Gastrocnemius medialis (tissue), 4 donors: ENCODE data around the gene HADHB. TPM values are rescaled to one million over a fixed set of nuclear protein-coding genes. Genes with fewer than 3 reads are reported as not detected.

ENCODE experiments used
- ATAC-seq, 2 donors: fragments of 150-250 bp; one replicate each; pipeline ENCODE4 v1.9.1; 2016
- DNase-seq, 2 donors: peaks; one replicate each; pipeline ENCODE4 v3.0.0-alpha.2; 2019
- H3K27ac ChIP-seq, 4 donors: fragments of 200-600 bp; sonication (generic); 1 replicate in 1 of 4; 2 replicates in 3 of 4; pipeline ENCODE4 v1.5.1; 2016 to 2018; ENCODE audit warnings: mild to moderate bottlenecking in 2 of 4, moderate library complexity in 1 of 4
- H3K27me3 ChIP-seq, 3 donors: fragments of 200-600 bp; sonication (generic) in 2 of 3; 1 replicate in 1 of 3; 2 replicates in 2 of 3; pipeline versions ENCODE4 v1.5.1 to v1.6.0; 2016 to 2019; ENCODE audit warnings: mild to moderate bottlenecking in 1 of 3, moderate library complexity in 1 of 3
- H3K36me3 ChIP-seq, 2 donors: fragments of 200-600 bp; sonication (generic) in 1 of 2; one replicate each; pipeline ENCODE4 v1.5.1; 2017 to 2018
- H3K4me1 ChIP-seq, 2 donors: fragments of 200-600 bp; sonication (generic) in 1 of 2; one replicate each; pipeline ENCODE4 v1.5.1; 2016 to 2017; ENCODE audit warnings: mild to moderate bottlenecking in 2 of 2
- H3K4me3 ChIP-seq, 4 donors: fragments of 200-600 bp; sonication (generic) in 3 of 4; 1 replicate in 1 of 4; 2 replicates in 3 of 4; pipeline ENCODE4 v1.5.1; 2016 to 2019; ENCODE audit warnings: mild to moderate bottlenecking in 2 of 4
- H3K9me3 ChIP-seq, 3 donors: fragments of 200-600 bp; sonication (generic) in 2 of 3; 1 replicate in 1 of 3; 2 replicates in 2 of 3; pipeline ENCODE4 v1.5.1; 2016 to 2019
- POLR2A ChIP-seq, 2 donors: fragments of 450-650 bp; IDR thresholded peaks; one replicate each; pipeline ENCODE4 v1.6.1; 2017; ENCODE audit warnings: antibody characterized with exemption in 2 of 2, mild to moderate bottlenecking in 2 of 2, moderate library complexity in 2 of 2
- in situ Hi-C, 4 donors: fragments of 200-750 bp; cut with MboI; loops; one replicate each; pipeline versions ENCODE4 v1.15.0 to v1.8.0; 2017; ENCODE audit warnings: low sequenced_read_pairs in 4 of 4
- intact Hi-C: fragments of 100-400 bp; cut with DNase I; formaldehyde crosslinking; loops from one replicate; pipeline ENCODE4 v1.15.1; 2023; ENCODE audit warnings: low total_unique reads
- total RNA-seq, 4 donors: library from RNA; depleted of rRNA; stranded (reverse); fragments of >200 nt; gene quantifications; one replicate each; pipeline versions ENCODE4 v1.1.0 to v1.2.3, GENCODE V29; 2016
- TF ChIP-seq, protein P1 (sequence below), 5 experiments: fragments of 450-650 bp in 3 of 5; fragments of 200-600 bp in 2 of 5; sonication (generic) in 2 of 5; IDR thresholded peaks in 4 of 5; conservative IDR thresholded peaks in 1 of 5; 1 replicate in 4 of 5; 2 replicates in 1 of 5; pipeline ENCODE4 v1.5.1; 2016 to 2019; ENCODE audit warnings: antibody characterized with exemption in 5 of 5, mild to moderate bottlenecking in 3 of 5, moderate library complexity in 3 of 5

The HADHB gene
- total RNA-seq, 4 donors from 2014 or later, result 719 to 936 (median 781) TPM

DNA sequence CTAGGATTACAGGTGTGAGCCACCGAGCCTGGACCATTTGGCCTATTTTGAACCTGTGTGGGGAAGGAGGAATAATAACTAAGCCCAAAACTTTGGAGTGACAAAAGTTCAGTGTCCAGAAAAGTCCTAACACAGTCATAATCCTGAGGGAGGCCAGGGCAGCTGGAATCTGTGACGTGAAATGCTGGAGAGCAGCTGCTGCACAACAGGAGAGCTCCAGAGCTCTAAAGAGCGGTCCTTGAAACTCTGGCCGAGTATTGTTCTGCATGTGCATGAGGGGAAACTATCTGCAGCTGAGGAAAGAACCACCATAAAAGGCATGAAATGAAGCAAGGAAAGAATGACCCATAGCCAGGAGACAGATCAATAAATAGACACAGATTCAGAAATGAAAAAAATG is 28.2 kb upstream of the HADHB start:
- H3K4me1 ChIP-seq, result no peaks in the 10 kb centered on the region
- H3K27ac ChIP-seq, result no peak overlapping the region
- H3K27me3 ChIP-seq, result no peaks in the 10 kb centered on the region
- in situ Hi-C loops, result no loop called here
- ATAC-seq (no peak), DNase-seq (no peak)
- H3K4me3 ChIP-seq, result no peak overlapping the region
- H3K9me3 ChIP-seq, result no peaks in the 10 kb centered on the region
- H3K36me3 ChIP-seq, result peaks cover 10 to 59% of the 10 kb centered on the region in 2 donors
- intact Hi-C loops, result no loop called here
- no peak for TF ChIP-seq POLR2A (IDR thresholded peaks at IDR 0.05)
- TF ChIP-seq, protein P1, sequence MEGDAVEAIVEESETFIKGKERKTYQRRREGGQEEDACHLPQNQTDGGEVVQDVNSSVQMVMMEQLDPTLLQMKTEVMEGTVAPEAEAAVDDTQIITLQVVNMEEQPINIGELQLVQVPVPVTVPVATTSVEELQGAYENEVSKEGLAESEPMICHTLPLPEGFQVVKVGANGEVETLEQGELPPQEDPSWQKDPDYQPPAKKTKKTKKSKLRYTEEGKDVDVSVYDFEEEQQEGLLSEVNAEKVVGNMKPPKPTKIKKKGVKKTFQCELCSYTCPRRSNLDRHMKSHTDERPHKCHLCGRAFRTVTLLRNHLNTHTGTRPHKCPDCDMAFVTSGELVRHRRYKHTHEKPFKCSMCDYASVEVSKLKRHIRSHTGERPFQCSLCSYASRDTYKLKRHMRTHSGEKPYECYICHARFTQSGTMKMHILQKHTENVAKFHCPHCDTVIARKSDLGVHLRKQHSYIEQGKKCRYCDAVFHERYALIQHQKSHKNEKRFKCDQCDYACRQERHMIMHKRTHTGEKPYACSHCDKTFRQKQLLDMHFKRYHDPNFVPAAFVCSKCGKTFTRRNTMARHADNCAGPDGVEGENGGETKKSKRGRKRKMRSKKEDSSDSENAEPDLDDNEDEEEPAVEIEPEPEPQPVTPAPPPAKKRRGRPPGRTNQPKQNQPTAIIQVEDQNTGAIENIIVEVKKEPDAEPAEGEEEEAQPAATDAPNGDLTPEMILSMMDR (IDR thresholded peaks at IDR 0.05 in 4 of 5, conservative IDR thresholded peaks at IDR 0.05 in 1 of 5), result no peak

DNA sequence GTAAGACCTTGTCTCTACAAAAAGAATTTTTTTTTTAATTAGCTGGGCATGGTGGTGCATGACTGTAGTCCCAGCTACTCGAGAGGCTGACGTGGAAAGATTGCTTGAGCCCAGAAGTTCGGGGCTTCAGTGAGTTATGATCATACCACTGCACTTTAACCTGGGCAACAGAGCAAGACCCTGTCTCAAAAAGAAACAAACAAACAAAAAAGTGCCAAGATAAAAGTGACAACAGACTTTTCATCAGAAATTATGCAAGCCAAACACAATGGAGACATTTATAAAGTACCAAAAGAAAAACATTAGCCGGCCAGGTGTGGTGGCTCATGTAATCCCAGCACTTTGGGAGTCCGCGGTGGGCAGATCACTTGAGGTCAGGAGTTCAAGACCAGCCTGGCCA is 27.0 kb upstream of the HADHB start:
- H3K9me3 ChIP-seq, result no peaks in the 10 kb centered on the region
- no peak overlapping the region for H3K4me3 ChIP-seq
- TF ChIP-seq, protein P1 (IDR thresholded peaks at IDR 0.05 in 4 of 5, conservative IDR thresholded peaks at IDR 0.05 in 1 of 5), result no peak
- no peak for TF ChIP-seq POLR2A (IDR thresholded peaks at IDR 0.05)
- no peaks in the 10 kb centered on the region for H3K27me3 ChIP-seq
- no peaks in the 10 kb centered on the region for H3K4me1 ChIP-seq
- peaks cover 10 to 58% of the 10 kb centered on the region in 2 donors for H3K36me3 ChIP-seq
- no peak for DNase-seq
- intact Hi-C loops (no loop called here), in situ Hi-C loops (no loop called here)
- no peak overlapping the region for H3K27ac ChIP-seq
- no peak for ATAC-seq

DNA sequence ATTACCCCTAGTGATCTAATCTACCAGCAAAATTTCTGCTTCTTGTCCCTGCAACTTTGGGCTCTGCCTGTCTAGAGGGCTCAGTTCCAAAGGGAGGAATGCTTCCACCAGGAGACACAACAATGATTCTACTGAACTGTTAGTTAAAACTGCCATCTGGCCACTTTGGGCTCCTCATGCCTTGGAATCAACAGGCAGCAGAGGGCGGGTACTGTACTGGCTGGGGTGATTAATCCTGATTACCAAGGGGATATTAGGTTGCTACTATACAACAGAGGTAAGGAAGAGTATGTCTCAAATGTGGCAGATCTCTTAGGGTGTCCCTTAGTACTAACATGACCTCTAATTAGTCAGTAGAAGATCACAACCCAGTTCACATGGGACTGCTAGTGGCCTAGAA is 21.7 kb upstream of the HADHB start:
- peaks cover 0 to 49% of the 10 kb centered on the region in 2 donors for H3K36me3 ChIP-seq
- intact Hi-C loops, result loop anchor here (5.0 kb wide), 1 partner anchor 1461 kb away; no protein-coding TSS in a partner anchor
- no peak overlapping the region for H3K4me3 ChIP-seq
- no peaks in the 10 kb centered on the region for H3K27me3 ChIP-seq
- no peak overlapping the region for H3K27ac ChIP-seq
- TF ChIP-seq, protein P1 (IDR thresholded peaks at IDR 0.05 in 4 of 5, conservative IDR thresholded peaks at IDR 0.05 in 1 of 5), result no peak
- no peak for TF ChIP-seq POLR2A (IDR thresholded peaks at IDR 0.05)
- in situ Hi-C loops, result no loop called here
- no peak for ATAC-seq
- no peaks in the 10 kb centered on the region for H3K4me1 ChIP-seq
- H3K9me3 ChIP-seq, result no peaks in the 10 kb centered on the region
- DNase-seq, result no peak

DNA sequence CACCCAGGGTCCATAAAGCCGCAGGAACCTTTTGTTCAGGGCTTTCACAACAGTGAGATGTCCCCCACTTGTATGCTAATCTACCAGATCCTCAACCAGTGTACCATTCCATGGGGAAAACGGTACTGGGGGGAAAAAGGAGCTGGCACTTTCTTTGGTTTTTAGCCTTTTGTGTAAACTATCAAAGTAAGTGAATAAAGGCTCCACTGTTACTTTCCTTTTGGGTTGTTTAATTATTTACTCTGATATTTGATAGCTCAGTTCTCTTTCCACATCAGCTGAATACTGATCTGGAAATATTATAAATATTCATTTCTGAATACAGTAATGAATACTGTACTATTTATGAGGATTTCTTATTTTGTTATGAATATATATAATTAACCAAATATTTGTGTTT is 20.6 kb upstream of the HADHB start:
- Histone ChIP-seq H3K27me3 (no peaks in the 10 kb centered on the region), H3K27ac (no peak overlapping the region), H3K9me3 (no peaks in the 10 kb centered on the region), H3K4me3 (no peak overlapping the region), H3K4me1 (no peaks in the 10 kb centered on the region), H3K36me3 (peaks cover 0 to 58% of the 10 kb centered on the region in 2 donors)
- no peak for ATAC-seq
- DNase-seq, result no peak
- intact Hi-C loops, result loop anchor here (5.0 kb wide), 1 partner anchor 1462 kb away; no protein-coding TSS in a partner anchor
- in situ Hi-C loops, result no loop called here
- TF ChIP-seq, protein P1 (IDR thresholded peaks at IDR 0.05 in 4 of 5, conservative IDR thresholded peaks at IDR 0.05 in 1 of 5), result no peak
- no peak for TF ChIP-seq POLR2A (IDR thresholded peaks at IDR 0.05)

DNA sequence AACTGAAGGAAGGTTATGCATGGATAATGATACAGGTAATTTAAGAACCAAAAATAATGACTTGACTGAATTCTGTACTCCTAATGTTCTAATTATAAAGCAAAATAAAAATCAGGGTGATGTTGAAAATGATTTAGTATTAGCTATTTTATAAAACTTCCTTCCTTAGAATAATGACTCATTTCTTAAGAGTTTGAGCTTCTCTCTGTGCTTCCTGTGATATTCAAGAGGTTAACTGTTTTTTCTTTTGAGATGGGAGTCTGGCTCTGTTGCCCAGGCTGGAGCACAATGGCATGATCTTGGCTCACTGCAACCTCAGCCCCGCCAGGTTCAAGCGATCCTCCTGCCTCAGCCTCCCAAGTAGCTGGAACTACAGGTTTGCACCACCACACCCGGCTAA is 15.1 kb upstream of the HADHB start:
- DNase-seq (no peak), ATAC-seq (no peak)
- Histone ChIP-seq H3K27me3 (no peaks in the 10 kb centered on the region), H3K27ac (no peak overlapping the region), H3K9me3 (no peaks in the 10 kb centered on the region), H3K4me1 (peaks cover 6% of the 10 kb centered on the region in 2 donors), H3K4me3 (no peak overlapping the region), H3K36me3 (peaks cover 4 to 99% of the 10 kb centered on the region in 2 donors)
- intact Hi-C loops, result no loop called here
- in situ Hi-C loops, result no loop called here
- TF ChIP-seq POLR2A (IDR thresholded peaks at IDR 0.05), result no peak
- TF ChIP-seq, protein P1 (IDR thresholded peaks at IDR 0.05 in 4 of 5, conservative IDR thresholded peaks at IDR 0.05 in 1 of 5), result no peak
